ENCODE data around the gene WFDC12.
"Not testable (repeated sequence)": the region's sequence is repeated elsewhere in the genome, so short reads cannot be mapped to it uniquely, and the experiment has no call there.

The WFDC12 gene

GRCh38 chr20:45124365-45124764 is at the start of gene WFDC12:
Gene WFDC12 (minus strand): TSS chr20:45124465. CDS start chr20:45124447, 18 bp downstream.
- DNase-seq, result no peak

GRCh38 chr20:45173522-45173921 is 49.3 kb upstream of the WFDC12 start:
- no peak for DNase-seq

GRCh38 chr20:45164906-45165305 is 40.6 kb upstream of the WFDC12 start:
- DNase-seq, result no peak

- DNase-seq, result no peak
Observed at GRCh38 chr20:45163083-45163803, 39.0 kb upstream of the WFDC12 start.

GRCh38 chr20:45157962-45158361 is 33.7 kb upstream of the WFDC12 start:
- no peak for DNase-seq

GRCh38 chr20:45156713-45157112 is 32.4 kb upstream of the WFDC12 start:
- DNase-seq, result no peak

- DNase-seq, result not testable (repeated sequence)
Observed at GRCh38 chr20:45154794-45155193, 30.5 kb upstream of the WFDC12 start.

GRCh38 chr20:45154183-45154582 is 29.9 kb upstream of the WFDC12 start:
- DNase-seq, result no peak

- no peak for DNase-seq
Observed at GRCh38 chr20:45153752-45154151, 29.5 kb upstream of the WFDC12 start.

- DNase-seq, result no peak
Observed at GRCh38 chr20:45153147-45153546, 28.9 kb upstream of the WFDC12 start.

GRCh38 chr20:45152405-45152804 is 28.1 kb upstream of the WFDC12 start:
- no peak for DNase-seq

GRCh38 chr20:45149062-45149461 is 24.8 kb upstream of the WFDC12 start:
- no peak for DNase-seq

- no peak for DNase-seq
Observed at GRCh38 chr20:45140836-45141235, 16.6 kb upstream of the WFDC12 start.

GRCh38 chr20:45139733-45140375 is 15.6 kb upstream of the WFDC12 start:
- DNase-seq, result not testable (repeated sequence)

- DNase-seq, result no peak
Observed at GRCh38 chr20:45138561-45139300, 14.5 kb upstream of the WFDC12 start.

- no peak for DNase-seq
Observed at GRCh38 chr20:45136911-45137310, 12.6 kb upstream of the WFDC12 start.

GRCh38 chr20:45128099-45128498 is 3.8 kb upstream of the WFDC12 start:
- DNase-seq, result no peak

GRCh38 chr20:45121388-45121787 is 2.9 kb downstream of the WFDC12 start:
- no peak for DNase-seq

GRCh38 chr20:45119556-45120266 is 4.6 kb downstream of the WFDC12 start:
- DNase-seq, result no peak

- no peak for DNase-seq
Observed at GRCh38 chr20:45118028-45118427, 6.2 kb downstream of the WFDC12 start.

GRCh38 chr20:45117581-45117980 is 6.7 kb downstream of the WFDC12 start:
- no peak for DNase-seq

- no peak for DNase-seq
Observed at GRCh38 chr20:45115829-45116228, 8.4 kb downstream of the WFDC12 start.

- no peak for DNase-seq
Observed at GRCh38 chr20:45115386-45115774, 8.9 kb downstream of the WFDC12 start.
